Stimulated activated CD4-positive, alpha-beta T cell treated with anti-CD3 and anti-CD28 coated beads, Interleukin-2, amount 100 ng/mL, for 48 hours (primary cell): Measurements from ENCODE around the gene IGSF11.
A peak's percentile ranks its signal among the peaks of the same experiment; 100 is the strongest.

Experiments used
- DNase-seq, 2 donors: peaks; one replicate each; pipeline ENCODE4 v3.0.0-alpha.2; 2020

Gene IGSF11

DNA sequence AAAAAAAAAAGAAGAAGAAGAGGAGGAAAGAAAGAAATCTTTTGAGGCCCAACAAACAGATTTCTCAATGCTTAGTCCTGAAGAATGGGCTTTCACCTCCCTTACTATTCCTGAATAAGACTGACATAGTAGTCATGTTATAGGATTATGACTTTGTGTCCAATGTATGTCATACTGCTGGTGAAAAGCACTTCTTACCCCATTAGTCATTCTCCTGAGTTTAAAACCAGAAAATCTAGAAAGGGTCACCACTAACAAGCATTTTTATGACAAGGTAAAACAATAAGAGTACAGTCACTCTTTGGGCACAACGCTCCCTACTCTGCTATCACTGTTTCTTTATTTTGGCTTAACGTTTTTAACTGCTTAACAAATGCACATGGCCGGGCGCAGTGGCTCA, 88.2 kb downstream of the IGSF11 start:
- no peak for DNase-seq

DNA sequence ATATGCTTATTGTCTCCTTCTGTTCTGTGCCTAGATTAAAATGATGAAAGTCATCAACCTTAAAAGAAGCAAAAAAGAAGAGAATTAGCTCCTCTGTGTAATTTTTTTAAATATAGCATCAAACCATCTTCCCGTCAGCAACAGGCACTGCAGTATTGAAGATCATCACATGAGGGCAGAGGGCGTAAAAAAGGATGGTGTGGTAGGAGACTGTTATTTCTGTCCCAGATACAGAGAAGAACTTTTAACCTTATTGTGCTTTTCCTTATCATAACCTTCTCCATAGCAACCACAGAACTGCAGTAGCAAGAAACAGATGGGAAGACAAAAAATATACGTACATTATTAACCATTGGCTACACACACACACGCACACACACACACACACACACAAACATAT, 88.8 kb downstream of the IGSF11 start:
- no peak for DNase-seq

DNA sequence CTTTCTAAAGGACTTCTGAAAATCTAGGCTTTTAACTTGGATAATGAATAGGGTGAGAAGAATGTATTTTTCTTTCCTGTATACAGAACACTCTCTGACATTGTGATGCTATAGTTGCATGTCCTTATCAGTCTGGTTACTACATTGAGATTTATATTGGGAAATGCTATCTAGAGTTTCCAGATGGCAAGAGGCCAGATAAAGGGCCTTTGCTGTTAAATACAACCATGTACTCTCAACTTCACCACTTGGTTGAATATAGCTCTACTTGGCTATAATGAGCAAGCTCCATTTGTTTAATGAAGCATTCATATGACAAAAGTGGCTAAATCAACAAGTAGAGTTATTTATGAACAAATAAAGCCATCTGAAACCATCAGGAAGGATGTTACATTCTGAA, 91.0 kb downstream of the IGSF11 start:
- no peak for DNase-seq

DNA sequence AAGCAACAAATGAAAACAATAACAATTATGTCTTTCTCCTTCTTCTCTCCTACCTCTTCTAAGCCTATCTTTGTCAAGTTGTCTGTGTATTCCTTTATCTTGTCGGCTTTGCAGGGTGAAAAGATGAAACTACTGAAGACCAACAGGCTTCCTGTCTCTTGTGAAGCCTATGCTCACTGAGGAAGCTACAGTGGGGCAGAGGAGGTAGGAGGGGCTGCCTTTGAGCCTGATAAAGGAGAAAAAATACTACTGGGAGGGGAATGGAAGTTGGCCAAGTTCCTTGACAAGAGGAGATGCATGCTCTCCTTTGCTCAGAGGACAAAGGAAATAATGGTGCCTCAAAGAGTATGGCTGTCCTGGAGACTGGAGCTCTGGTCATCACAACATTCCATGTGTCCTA, 92.0 kb downstream of the IGSF11 start:
- DNase-seq: no peak

DNA sequence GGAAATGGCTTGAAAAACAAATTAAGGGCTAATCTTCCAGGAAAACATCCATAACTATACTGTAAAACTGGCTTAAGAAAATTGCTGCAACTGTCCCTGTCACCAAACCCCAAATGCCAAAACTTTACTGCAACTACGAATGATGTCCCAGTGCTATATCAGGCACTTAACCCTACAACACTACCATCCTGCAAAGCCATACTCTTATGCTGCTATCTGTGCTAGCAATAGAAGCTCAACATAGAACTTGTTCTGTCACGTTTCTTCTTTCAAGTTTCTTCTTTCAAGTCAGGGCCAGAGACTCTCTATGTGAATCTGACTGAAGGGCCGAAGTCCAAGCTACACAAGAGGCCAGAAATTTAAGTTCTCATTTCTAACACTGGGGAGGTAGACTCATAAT, 92.5 kb downstream of the IGSF11 start:
- DNase-seq: no peak

DNA sequence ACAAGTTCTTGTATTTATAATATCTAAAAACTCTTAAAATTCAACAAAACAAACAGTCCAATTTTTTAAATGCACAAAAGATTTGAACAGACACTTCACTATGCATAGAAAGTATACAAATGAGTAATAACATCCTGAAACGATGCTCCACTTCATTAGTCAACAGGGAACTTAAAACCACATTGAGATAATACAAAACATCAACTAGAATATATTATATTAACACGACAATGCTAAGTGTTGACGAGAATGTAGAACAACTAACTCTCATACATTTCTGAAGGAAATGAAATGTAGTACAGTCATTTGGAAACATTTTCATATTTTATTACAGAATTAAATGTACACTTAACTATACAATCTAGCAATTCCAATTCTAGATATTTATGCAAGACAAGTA, 93.4 kb downstream of the IGSF11 start:
- DNase-seq: no peak

- no peak for DNase-seq
These were observed 96.3 kb downstream of the IGSF11 start for GRCh38 chr3:118938183-118938961.

GRCh38 chr3:118936811-118937210, 97.8 kb downstream of the IGSF11 start:
- no peak for DNase-seq

GRCh38 chr3:118932822-118933558, 101.7 kb downstream of the IGSF11 start:
- DNase-seq: no peak

- DNase-seq: no peak
These were observed 102.7 kb downstream of the IGSF11 start for GRCh38 chr3:118931996-118932395.

GRCh38 chr3:118927449-118927848, 107.2 kb downstream of the IGSF11 start:
- no peak for DNase-seq

- no peak for DNase-seq
These were observed 122.5 kb downstream of the IGSF11 start for GRCh38 chr3:118912188-118912587.

- no peak for DNase-seq
These were observed 124.3 kb downstream of the IGSF11 start for GRCh38 chr3:118910332-118910731.

DNA sequence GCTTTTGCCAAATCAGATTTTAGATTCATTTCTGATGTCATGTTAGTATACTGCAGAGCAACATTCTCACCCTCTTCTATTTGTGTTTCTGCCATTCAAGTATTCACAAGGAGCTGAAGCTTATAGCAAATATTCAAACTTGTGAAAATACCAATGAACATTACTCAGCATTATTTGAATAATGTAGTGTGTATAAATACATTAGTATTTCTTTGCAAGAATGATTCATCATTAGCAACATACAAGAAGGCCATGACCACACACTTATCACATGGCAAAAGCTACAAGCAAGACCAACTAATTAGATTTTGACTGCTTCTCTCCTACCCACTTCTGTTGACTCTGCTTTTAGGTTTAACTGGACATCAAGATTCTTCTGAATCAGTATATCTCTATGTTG, 124.9 kb downstream of the IGSF11 start:
- DNase-seq: no peak

GRCh38 chr3:118907909-118908308, 126.7 kb downstream of the IGSF11 start:
- no peak for DNase-seq

DNA sequence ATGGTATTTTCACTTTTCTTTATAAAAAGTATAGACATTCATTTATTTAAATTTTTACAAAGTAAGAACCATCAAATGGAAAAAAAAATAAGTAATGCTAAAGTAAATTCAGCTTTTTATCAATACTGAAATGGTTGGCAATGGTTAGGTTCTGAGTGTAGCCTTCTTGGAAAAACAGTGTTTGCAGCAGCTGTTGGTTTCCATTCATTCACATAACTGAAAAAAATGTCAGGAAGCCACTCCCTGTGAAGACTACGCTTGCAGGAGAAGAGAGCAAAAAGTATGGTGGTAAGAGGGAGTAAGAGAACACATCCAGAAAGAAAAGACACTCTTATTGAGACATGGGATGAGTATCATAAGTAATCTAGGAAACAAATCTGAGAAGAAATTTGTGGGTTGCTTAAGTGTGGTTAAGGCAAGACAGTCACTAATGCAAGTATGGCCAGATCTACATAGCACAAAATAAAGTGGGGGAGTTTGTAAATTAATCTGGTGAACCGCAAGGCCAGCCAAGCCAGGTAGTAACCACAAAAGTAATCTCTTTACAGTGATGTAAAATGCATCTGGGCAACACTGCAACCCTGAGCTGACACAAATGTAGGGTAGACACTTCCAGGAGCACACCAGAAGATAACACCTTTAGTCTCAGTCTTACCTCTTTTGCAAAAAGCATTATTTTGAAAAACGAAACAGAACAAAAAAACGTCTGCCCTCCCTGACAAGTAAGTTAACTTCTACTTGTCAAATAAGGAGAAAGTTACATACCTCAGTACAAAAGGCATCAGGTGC, 133.7 kb downstream of the IGSF11 start:
- no peak for DNase-seq

GRCh38 chr3:118890206-118890605, 144.4 kb downstream of the IGSF11 start:
- no peak for DNase-seq

GRCh38 chr3:118889691-118890090, 145.0 kb downstream of the IGSF11 start:
- no peak for DNase-seq

DNA sequence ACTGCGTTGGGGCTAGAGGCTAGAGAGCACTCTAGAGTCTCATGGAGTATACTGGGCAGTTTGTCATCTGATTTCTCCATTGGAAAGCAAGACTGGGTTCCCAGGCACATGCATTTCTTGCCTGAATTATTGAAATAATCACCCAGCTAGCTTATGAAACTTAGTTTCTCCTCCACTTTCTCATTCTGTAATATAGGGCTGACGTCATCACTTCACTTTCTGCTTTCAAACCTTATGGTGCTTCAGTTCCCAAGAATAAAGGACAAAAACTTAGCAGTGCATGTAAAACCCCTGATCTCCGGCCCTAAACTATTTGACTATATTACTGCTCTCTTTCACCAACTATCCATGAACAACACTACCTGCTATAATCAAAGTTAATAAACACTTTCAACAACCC, 147.9 kb downstream of the IGSF11 start:
- no peak for DNase-seq

GRCh38 chr3:118884748-118885206, 149.9 kb downstream of the IGSF11 start:
- peak; percentile 70 to 81 for DNase-seq

DNA sequence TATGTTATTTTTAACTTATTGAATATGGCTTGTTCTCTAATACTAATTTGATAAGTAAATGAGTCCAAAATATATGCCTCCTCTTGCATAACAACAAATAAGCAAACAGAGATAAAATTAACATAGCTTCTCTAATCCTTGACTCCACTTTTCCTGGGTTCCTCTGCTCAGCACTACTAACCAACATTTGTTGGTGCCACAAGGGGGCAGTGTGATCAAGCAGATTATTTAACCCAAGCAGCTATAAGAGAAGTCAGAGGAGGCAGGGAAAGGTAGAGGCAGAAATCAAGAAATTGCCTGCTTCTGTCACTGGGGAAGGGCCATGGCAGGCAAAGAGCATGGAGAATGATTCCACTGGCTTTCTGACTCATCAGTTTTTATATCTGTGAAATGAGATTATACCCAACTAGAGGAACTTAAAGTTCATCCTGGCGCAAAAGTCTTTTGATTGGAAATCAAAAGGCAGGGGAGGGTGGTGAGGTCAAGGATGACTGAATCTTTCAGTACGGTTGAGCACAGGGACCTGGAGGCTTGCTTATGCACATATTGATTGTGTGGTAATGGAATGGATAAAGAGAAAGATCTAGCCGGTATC, 152.2 kb downstream of the IGSF11 start:
- DNase-seq: peak; percentile 64 to 72

DNA sequence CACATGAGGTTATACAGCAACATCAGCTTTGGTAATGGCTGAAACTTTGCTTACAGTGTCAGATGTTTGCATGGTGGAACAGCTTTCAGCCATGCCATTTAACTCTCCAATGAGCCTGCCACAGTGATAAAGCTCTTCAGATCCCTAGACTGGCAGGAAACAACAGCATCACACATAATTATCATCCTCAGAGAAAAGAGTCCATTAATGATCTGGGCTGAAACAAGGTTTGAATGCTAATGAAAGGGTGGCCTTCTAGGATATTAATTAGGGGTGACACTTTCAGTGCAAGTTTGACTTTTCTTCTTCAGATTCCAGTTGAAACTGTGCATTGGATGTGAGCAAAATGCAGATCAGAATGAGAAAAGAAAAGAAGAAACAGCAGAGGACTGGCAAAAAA, 166.6 kb downstream of the IGSF11 start:
- no peak for DNase-seq

- no peak for DNase-seq
These were observed 170.8 kb downstream of the IGSF11 start for GRCh38 chr3:118863731-118864322.
